PFSK-1 (cell line): Measurements from ENCODE around the gene ZHX3.

Source experiments
- POLR2AphosphoS5 ChIP-seq: IDR thresholded peaks from 2 replicates; pipeline ENCODE4 v1.6.1; 2012; ENCODE audit warnings: low read depth, mild to moderate bottlenecking, control low read depth, low read length, moderate library complexity
- REST ChIP-seq, 2 experiments: IDR thresholded peaks; 2 replicates each; pipeline versions ENCODE4 v1.6.1 to v1.8.0; 2011 to 2012; ENCODE audit warnings: low read depth in 2 of 2, low read length in 2 of 2, control low read depth in 1 of 2, inconsistent platforms in 1 of 2, mild to moderate bottlenecking in 1 of 2, moderate library complexity in 1 of 2; ENCODE audit not compliant: insufficient read depth in 1 of 2

- TF ChIP-seq REST (IDR thresholded peaks at IDR 0.05; ENCODE audit: insufficient read depth in 1 of 2, low read depth in 2 of 2, low read length in 2 of 2) = no peak
- TF ChIP-seq POLR2AphosphoS5 = no peak
Observed at GRCh38 chr20:41159547-41159946, 158.0 kb downstream of the ZHX3 start.
